HepG2 (cell line): ENCODE results near the gene PPP1CC. TPM values are rescaled to one million over a fixed set of nuclear protein-coding genes. Genes with fewer than 3 reads are reported as not detected.

Experiments used
- ATAC-seq: fragments of 200-7000 bp; cut with Tn5 transposase; 3 replicates; pipeline ENCODE4 v1.9.1; 2020; ENCODE audit warnings: mild to moderate bottlenecking, moderate library complexity
- BruUV-seq: library from RNA; stranded (reverse); fragments of 400-500 nt; replicated peaks from 2 replicates; lab custom pipeline; 2021; lab: Mats Ljungman, UMichigan
- CTCF ChIA-PET: fragments of 300-600 bp; formaldehyde crosslinking; extraction: SDS; loops from one replicate; lab custom pipeline; 2021; ENCODE audit warnings: low total read pairs, inconsistent platforms, low intra/inter-chr PET ratio; lab: Yijun Ruan, JAX
- POLR2A ChIA-PET: fragments of 350-600 bp; sonication (Branson Sonifier 250); formaldehyde crosslinking; loops from one replicate; lab custom pipeline; 2020; ENCODE audit warnings: antibody characterized with exemption, inconsistent platforms; lab: Yijun Ruan, JAX
- DNase-seq: peaks from one replicate; pipeline ENCODE4 v3.0.0-alpha.2; 2015; ENCODE audit warnings: low spot score
- FAIRE-seq: peaks from 3 replicates; lab custom pipeline; 2011; peaks lifted over from hg19 to GRCh38; lab: Jason Lieb, UNC
- H2AFZ ChIP-seq: one replicate; pipeline ENCODE4 v1.6.1; 2011; ENCODE audit warnings: low read length, inconsistent platforms
- H3K27ac ChIP-seq: fragments of 300-600 bp; 3 replicates; pipeline ENCODE4 v1.8.0; 2011; ENCODE audit warnings: mixed run types, mild to moderate bottlenecking, mixed read lengths, low read length, inconsistent platforms; ENCODE audit not compliant: insufficient read depth; ENCODE audit errors: extremely low read length
- H3K27me3 ChIP-seq, 2 experiments: fragments of 200-600 bp in 1 of 2; 2 replicates in 1 of 2; 3 replicates in 1 of 2; pipeline versions ENCODE4 v1.6.0 to v1.8.0; 2011; ENCODE audit warnings: low read length in 2 of 2, mild to moderate bottlenecking in 2 of 2, moderate library complexity in 2 of 2, inconsistent platforms in 1 of 2; ENCODE audit not compliant: insufficient read depth in 2 of 2, control insufficient read depth in 1 of 2
- H3K36me3 ChIP-seq, 2 experiments: fragments of 200-600 bp in 1 of 2; replicated peaks in 1 of 2; 2 replicates in 1 of 2; 3 replicates in 1 of 2; pipeline versions ENCODE4 v1.5.1 to v1.8.0; 2011; ENCODE audit warnings: low read length in 2 of 2, inconsistent platforms in 1 of 2; ENCODE audit not compliant: insufficient read depth in 2 of 2, control insufficient read depth in 1 of 2
- H3K4me1 ChIP-seq: 2 replicates; pipeline ENCODE4 v1.5.1; 2012; ENCODE audit warnings: low read length, inconsistent platforms; ENCODE audit not compliant: insufficient read depth
- H3K4me2 ChIP-seq: 2 replicates; pipeline ENCODE4 v1.6.0; 2011; ENCODE audit warnings: low read depth, low read length, inconsistent platforms
- H3K4me3 ChIP-seq, 3 experiments: fragments of 200-600 bp in 1 of 3; sonication (generic), shearing (Covaris generic) in 1 of 3; replicated peaks in 1 of 3; 2 replicates each; pipeline ENCODE4 v1.5.1; 2011 to 2016; ENCODE audit warnings: low read length in 3 of 3, inconsistent platforms in 2 of 3, low read depth in 2 of 3, mild to moderate bottlenecking in 2 of 3, control low read depth in 1 of 3, mixed read lengths in 1 of 3; ENCODE audit not compliant: insufficient read depth in 1 of 3
- H3K79me2 ChIP-seq: one replicate; pipeline ENCODE4 v1.6.1; 2011; ENCODE audit warnings: low read length, inconsistent platforms; ENCODE audit not compliant: insufficient read depth
- H3K9ac ChIP-seq: 2 replicates; pipeline ENCODE4 v1.6.0; 2011; ENCODE audit warnings: mild to moderate bottlenecking, low read depth, low read length, inconsistent platforms; ENCODE audit not compliant: insufficient read depth
- H3K9me3 ChIP-seq: 2 replicates; pipeline ENCODE4 v1.5.1; 2012; ENCODE audit warnings: mild to moderate bottlenecking, low read length
- H4K20me1 ChIP-seq: 2 replicates; pipeline ENCODE4 v1.6.0; 2011; ENCODE audit warnings: inconsistent platforms, mild to moderate bottlenecking, low read length, moderate library complexity; ENCODE audit not compliant: insufficient read depth
- HDAC2 ChIP-seq: sonication (generic); formaldehyde crosslinking; IDR thresholded peaks from 2 replicates; pipeline ENCODE4 v1.4.0; 2020; ENCODE audit warnings: missing genetic modification reagents
- REL ChIP-seq: sonication (generic); formaldehyde crosslinking; conservative IDR thresholded peaks from 2 replicates; pipeline ENCODE4 v1.8.0; 2022; ENCODE audit warnings: mild to moderate bottlenecking, missing genetic modification reagents, moderate library complexity
- RFXAP ChIP-seq: sonication (generic); formaldehyde crosslinking; IDR thresholded peaks from 2 replicates; pipeline ENCODE4 v1.4.0; 2020; ENCODE audit warnings: missing genetic modification reagents, borderline replicate concordance
- ZBTB38 ChIP-seq: sonication (generic); formaldehyde crosslinking; IDR thresholded peaks from 2 replicates; pipeline ENCODE4 v1.5.1; 2020; ENCODE audit warnings: mild to moderate bottlenecking, missing genetic modification reagents
- WGBS: methylation state at CpG from one replicate; pipeline ENCODE4 v1.1.6; 2017; ENCODE audit warnings: low lambda C conversion rate; 5-methylcytosine and 5-hydroxymethylcytosine counted together
- in situ Hi-C: cut with HindIII; loops from 2 replicates; pipeline ENCODE4 v1.10.0; 2017; ENCODE audit warnings: low pct_unique_long_range_greater_than_20kb; ENCODE audit not compliant: extremely low pct_ligation_motif_present
- intact Hi-C: fragments of 100-400 bp; cut with micrococcal nuclease; formaldehyde crosslinking; loops from one replicate; pipeline ENCODE4 v1.10.0; 2022; ENCODE audit not compliant: unreplicated experiment
- polyA plus RNA-seq, 8 experiments: library from polyadenylated mRNA; depleted of rRNA in 3 of 8; stranded (reverse) in 7 of 8; unstranded in 1 of 8; fragments of >200 nt; fragmentation: Illumina TruSeq in 4 of 8; extraction: Trizol in 4 of 8; gene quantifications; 2 replicates each; pipeline versions ENCODE4 v1.2.1 to v1.2.3, GENCODE V29; 2011 to 2016; ENCODE audit warnings: low read depth in 4 of 8, missing spikeins in 1 of 8, mixed read lengths in 1 of 8; ENCODE audit not compliant: insufficient read depth in 1 of 8
- total RNA-seq, 5 experiments: library from RNA; depleted of rRNA; stranded (reverse); fragments of >200 nt; fragmentation: Illumina TruSeq; extraction: Trizol; gene quantifications; 2 replicates each; pipeline ENCODE4 v1.2.3, GENCODE V29; 2016; ENCODE audit warnings: low read depth in 1 of 5
- TF ChIP-seq, protein P1 (sequence below): sonication (generic); formaldehyde crosslinking; IDR thresholded peaks from 2 replicates; pipeline ENCODE4 v1.8.1; 2023; ENCODE audit warnings: mild to moderate bottlenecking, inconsistent platforms, moderate library complexity, missing genetic modification reagents, borderline replicate concordance
- TF ChIP-seq, protein P2 (sequence below): sonication (generic); formaldehyde crosslinking; conservative IDR thresholded peaks from 2 replicates; pipeline ENCODE4 v1.4.0; 2020; ENCODE audit warnings: missing genetic modification reagents

The PPP1CC gene
- total and polyA plus RNA-seq, 2 of the 13 experiments (the other 11 are each of a cell fraction or from before 2014, with no cell fraction given): 178 to 187 TPM

DNA sequence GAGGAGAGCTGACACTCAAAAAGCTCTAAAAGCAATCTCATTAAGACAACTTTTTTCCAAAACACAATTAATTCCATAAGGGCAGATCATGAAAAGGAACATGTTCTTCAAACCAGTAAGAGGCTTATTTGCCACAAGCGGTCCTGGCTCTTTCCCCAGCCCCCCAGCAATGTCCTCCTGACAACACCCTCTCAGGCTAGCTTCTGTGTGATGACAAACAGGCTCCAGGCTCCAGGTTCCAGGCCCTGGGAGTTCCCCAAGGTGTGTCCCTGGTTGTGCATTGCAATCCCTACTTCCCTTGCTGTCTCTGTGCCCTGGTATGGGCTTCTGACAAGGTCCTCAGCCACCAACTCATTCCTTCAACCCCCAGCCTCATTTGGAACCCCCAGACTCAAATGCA lies 62.7 kb downstream of the PPP1CC start (continued):
- TF ChIP-seq REL (CRISPR knock-in tag): no peak
- no peak for TF ChIP-seq HDAC2
- TF ChIP-seq, protein P1, sequence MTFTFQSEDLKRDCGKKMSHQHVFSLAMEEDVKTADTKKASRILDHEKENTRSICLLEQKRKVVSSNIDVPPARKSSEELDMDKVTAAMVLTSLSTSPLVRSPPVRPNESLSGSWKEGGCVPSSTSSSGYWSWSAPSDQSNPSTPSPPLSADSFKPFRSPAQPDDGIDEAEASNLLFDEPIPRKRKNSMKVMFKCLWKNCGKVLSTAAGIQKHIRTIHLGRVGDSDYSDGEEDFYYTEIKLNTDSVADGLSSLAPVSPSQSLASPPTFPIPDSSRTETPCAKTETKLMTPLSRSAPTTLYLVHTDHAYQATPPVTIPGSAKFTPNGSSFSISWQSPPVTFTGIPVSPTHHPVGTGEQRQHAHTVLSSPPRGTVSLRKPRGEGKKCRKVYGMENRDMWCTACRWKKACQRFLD: no peak
- TF ChIP-seq RFXAP: no peak
- TF ChIP-seq, protein P2, sequence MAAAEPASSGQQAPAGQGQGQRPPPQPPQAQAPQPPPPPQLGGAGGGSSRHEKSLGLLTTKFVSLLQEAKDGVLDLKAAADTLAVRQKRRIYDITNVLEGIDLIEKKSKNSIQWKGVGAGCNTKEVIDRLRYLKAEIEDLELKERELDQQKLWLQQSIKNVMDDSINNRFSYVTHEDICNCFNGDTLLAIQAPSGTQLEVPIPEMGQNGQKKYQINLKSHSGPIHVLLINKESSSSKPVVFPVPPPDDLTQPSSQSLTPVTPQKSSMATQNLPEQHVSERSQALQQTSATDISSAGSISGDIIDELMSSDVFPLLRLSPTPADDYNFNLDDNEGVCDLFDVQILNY (CRISPR knock-in tag): no peak

DNA sequence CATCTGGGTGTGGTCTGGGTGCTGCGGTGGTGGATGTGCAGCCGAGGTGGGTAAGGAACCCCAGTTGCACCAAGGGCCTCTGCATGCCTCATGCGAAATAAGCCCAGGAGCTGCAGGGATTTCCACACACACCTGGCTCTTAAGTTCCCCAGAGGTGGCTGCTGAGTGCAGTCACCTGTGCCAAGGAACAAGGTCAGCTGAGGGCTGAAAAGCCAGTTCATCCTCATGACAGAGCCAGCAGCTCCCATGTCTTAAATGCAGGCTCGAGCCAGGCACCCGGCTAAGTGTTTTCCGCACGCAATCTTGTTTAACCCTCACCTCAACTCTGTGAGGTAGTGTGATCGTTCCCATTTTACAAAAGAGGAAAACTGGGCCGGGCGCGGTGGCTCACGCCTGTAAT lies 63.5 kb downstream of the PPP1CC start:
- POLR2A ChIA-PET: no interaction called here
- intact Hi-C loops: no loop called here
- Histone ChIP-seq H3K4me2 (no peak overlapping the region), H3K4me3 (no peak overlapping the region), H3K9ac (no peak overlapping the region)
- CTCF ChIA-PET: no interaction called here
- no peak for DNase-seq
- WGBS: 74% methylated on average over 12 of the region's 12 CpGs
- no peak for TF ChIP-seq ZBTB38
- TF ChIP-seq, all 625 proteins: peak for 0
- no TSS peak for BruUV-seq
- FAIRE-seq (no peak), ATAC-seq (no peak)
- no peaks in the 10 kb centered on the region for H3K36me3 ChIP-seq
- peaks cover 0 to 17% of the 10 kb centered on the region in 2 experiments for H3K27me3 ChIP-seq
- peaks cover 4% of the 10 kb centered on the region for H3K4me1 ChIP-seq
- no peak overlapping the region for H2AFZ ChIP-seq
- no peak overlapping the region for H3K27ac ChIP-seq
- no peaks in the 10 kb centered on the region for H4K20me1 ChIP-seq
- no peaks in the 10 kb centered on the region for H3K9me3 ChIP-seq
- in situ Hi-C loops: no loop called here
- H3K79me2 ChIP-seq: no peaks in the 10 kb centered on the region
